HCT116 (cell line): ENCODE results near the gene ANKZF1. TPM values are rescaled to one million over a fixed set of nuclear protein-coding genes. Genes with fewer than 3 reads are reported as not detected.

Experiments
- ATAC-seq: fragments of 200-7000 bp; cut with Tn5 transposase; 2 replicates; pipeline ENCODE4 v1.9.1; 2020; ENCODE audit warnings: mild to moderate bottlenecking, moderate library complexity
- BruUV-seq: library from RNA; stranded (reverse); fragments of 400-500 nt; replicated peaks from 2 replicates; lab custom pipeline; 2021; lab: Mats Ljungman, UMichigan
- CTCF ChIA-PET: fragments of 300-600 bp; sonication (Branson Sonifier 250); formaldehyde crosslinking; loops from one replicate; lab custom pipeline; 2021; ENCODE audit warnings: antibody characterized with exemption; lab: Charles Lee
- POLR2A ChIA-PET: fragments of 300-600, 350-600 bp; sonication (Branson Sonifier 250); formaldehyde crosslinking; loops from one replicate; lab custom pipeline; 2021; ENCODE audit warnings: antibody characterized with exemption; lab: Charles Lee
- RAD21 ChIA-PET, 2 experiments: fragments of 300-600 bp; sonication (Branson Sonifier 250); formaldehyde crosslinking; loops; one replicate each; lab custom pipeline; 2023; ENCODE audit warnings: low total read pairs in 2 of 2; ENCODE audit not compliant: uncharacterized antibody in 2 of 2, unreplicated experiment in 2 of 2, low non-redundant PET in 1 of 2; lab: Charles Lee
- DNase-seq: peaks from one replicate; pipeline ENCODE4 v3.0.0-alpha.2; 2010; ENCODE audit warnings: low read depth, low spot score
- H2AFZ ChIP-seq: fragments of 200-600 bp; shearing (Covaris generic), sonication (generic); 2 replicates; pipeline ENCODE4 v1.6.1; 2017; ENCODE audit warnings: low read depth, mixed run types, mixed read lengths, antibody characterized with exemption, low read length; ENCODE audit not compliant: poor library complexity, severe bottlenecking
- H3K27ac ChIP-seq: 2 replicates; pipeline ENCODE4 v1.5.1; 2012; ENCODE audit warnings: low read depth, low read length
- H3K27me3 ChIP-seq: fragments of 200-600 bp; sonication (generic); 2 replicates; pipeline ENCODE4 v1.6.1; 2016; ENCODE audit warnings: mixed run types, low read length, mixed read lengths; ENCODE audit not compliant: insufficient read depth
- H3K36me3 ChIP-seq, 2 experiments: fragments of 200-500 bp in 1 of 2; fragments of 200-600 bp in 1 of 2; sonication (Bioruptor generic) in 1 of 2; sonication (generic) in 1 of 2; 2 replicates each; pipeline versions ENCODE4 v1.5.1 to v1.6.1; 2014 to 2016; ENCODE audit warnings: low read length in 2 of 2, inconsistent platforms in 1 of 2, mixed read lengths in 1 of 2, mixed run types in 1 of 2; ENCODE audit not compliant: insufficient read depth in 2 of 2, control insufficient read depth in 1 of 2
- H3K4me1 ChIP-seq, 2 experiments: fragments of 200-600 bp in 1 of 2; sonication (generic) in 1 of 2; 2 replicates each; pipeline versions ENCODE4 v1.5.1 to v1.6.1; 2012 to 2017; ENCODE audit warnings: low read length in 2 of 2, inconsistent platforms in 1 of 2, mild to moderate bottlenecking in 1 of 2, mixed read lengths in 1 of 2, mixed run types in 1 of 2, moderate library complexity in 1 of 2; ENCODE audit not compliant: insufficient read depth in 2 of 2, control insufficient read depth in 1 of 2
- H3K4me2 ChIP-seq: fragments of 200-600 bp; sonication (generic); 2 replicates; pipeline ENCODE4 v1.6.1; 2017; ENCODE audit warnings: mixed run types, low read length, mixed read lengths
- H3K4me3 ChIP-seq, 2 experiments: fragments of 200-600 bp in 1 of 2; sonication (generic) in 1 of 2; replicated peaks in 1 of 2; 2 replicates each; pipeline ENCODE4 v1.5.1; 2011 to 2016; ENCODE audit warnings: low read length in 2 of 2, control low read depth in 1 of 2, low read depth in 1 of 2, mild to moderate bottlenecking in 1 of 2, mixed read lengths in 1 of 2, mixed run types in 1 of 2
- H3K79me2 ChIP-seq: fragments of 200-600 bp; sonication (generic); 2 replicates; pipeline ENCODE4 v1.6.1; 2017; ENCODE audit warnings: mild to moderate bottlenecking, mixed run types, low read length, moderate library complexity, mixed read lengths; ENCODE audit not compliant: insufficient read depth
- H3K9ac ChIP-seq: fragments of 200-600 bp; sonication (generic); 2 replicates; pipeline ENCODE4 v1.6.1; 2016; ENCODE audit warnings: low read length, mixed read lengths
- H3K9me2 ChIP-seq: fragments of 200-600 bp; sonication (generic), shearing (Covaris generic); 2 replicates; pipeline ENCODE4 v1.6.1; 2017; ENCODE audit warnings: mixed run types, mild to moderate bottlenecking, moderate library complexity; ENCODE audit not compliant: insufficient read depth
- H3K9me3 ChIP-seq, 2 experiments: fragments of 200-500 bp in 1 of 2; fragments of 200-600 bp in 1 of 2; sonication (Bioruptor generic) in 1 of 2; sonication (generic) in 1 of 2; 2 replicates each; pipeline ENCODE4 v1.6.1; 2014 to 2017; ENCODE audit warnings: low read length in 2 of 2, mixed read lengths in 2 of 2, inconsistent platforms in 1 of 2, low read depth in 1 of 2, mild to moderate bottlenecking in 1 of 2, mixed run types in 1 of 2, moderate library complexity in 1 of 2; ENCODE audit not compliant: control insufficient read depth in 1 of 2, insufficient read depth in 1 of 2
- H4K20me1 ChIP-seq: fragments of 200-600 bp; sonication (generic), shearing (Covaris generic); 2 replicates; pipeline ENCODE4 v1.6.1; 2017; ENCODE audit warnings: mixed run types, mild to moderate bottlenecking, moderate library complexity; ENCODE audit not compliant: insufficient read depth
- CEBPB ChIP-seq: IDR thresholded peaks from 2 replicates; pipeline ENCODE4 v1.6.1; 2012; ENCODE audit warnings: low read depth
- CTCF ChIP-seq, 3 experiments: fragments of 200-600 bp in 1 of 3; sonication (generic) in 1 of 3; IDR thresholded peaks in 2 of 3; conservative IDR thresholded peaks in 1 of 3; 2 replicates each; pipeline ENCODE4 v1.5.1; 2012 to 2017; ENCODE audit warnings: low read depth in 2 of 3, low read length in 2 of 3, antibody characterized with exemption in 1 of 3, borderline replicate concordance in 1 of 3, control low read depth in 1 of 3, mild to moderate bottlenecking in 1 of 3, mixed read lengths in 1 of 3, mixed run types in 1 of 3, moderate library complexity in 1 of 3; ENCODE audit not compliant: insufficient read depth in 1 of 3
- EGR1 ChIP-seq: IDR thresholded peaks from 2 replicates; pipeline ENCODE4 v1.6.1; 2012; ENCODE audit warnings: low read depth
- ELF1 ChIP-seq: IDR thresholded peaks from 2 replicates; pipeline ENCODE4 v1.6.1; 2012; ENCODE audit warnings: low read depth, borderline replicate concordance
- EZH2 ChIP-seq: fragments of 200-600 bp; sonication (generic); IDR thresholded peaks from 2 replicates; pipeline ENCODE4 v1.6.1; 2017; ENCODE audit warnings: antibody characterized with exemption, mixed run types
- EZH2phosphoT487 ChIP-seq: fragments of 200-600 bp; IDR thresholded peaks from 2 replicates; pipeline ENCODE4 v1.6.1; 2018; ENCODE audit warnings: antibody characterized with exemption, borderline replicate concordance
- FOSL1 ChIP-seq: IDR thresholded peaks from 2 replicates; pipeline ENCODE4 v1.6.1; 2012; ENCODE audit warnings: low read depth
- JUND ChIP-seq: IDR thresholded peaks from 2 replicates; pipeline ENCODE4 v1.6.1; 2012
- MAX ChIP-seq: IDR thresholded peaks from 2 replicates; pipeline ENCODE4 v1.6.1; 2012
- RAD21 ChIP-seq: IDR thresholded peaks from 2 replicates; pipeline ENCODE4 v1.6.1; 2012; ENCODE audit warnings: low read depth, mild to moderate bottlenecking
- REST ChIP-seq: IDR thresholded peaks from 2 replicates; pipeline ENCODE4 v1.6.1; 2012; ENCODE audit warnings: low read depth
- SP1 ChIP-seq: IDR thresholded peaks from 2 replicates; pipeline ENCODE4 v1.6.1; 2012; ENCODE audit warnings: low read depth
- SRF ChIP-seq: IDR thresholded peaks from 2 replicates; pipeline ENCODE4 v1.6.1; 2012; ENCODE audit warnings: low read depth
- YY1 ChIP-seq: IDR thresholded peaks from 2 replicates; pipeline ENCODE4 v1.6.1; 2011; ENCODE audit warnings: low read length, low read depth, moderate library complexity, mild to moderate bottlenecking; ENCODE audit not compliant: insufficient replicate concordance; ENCODE audit errors: extremely low read depth
- ZBTB33 ChIP-seq: IDR thresholded peaks from 2 replicates; pipeline ENCODE4 v1.6.1; 2011; ENCODE audit warnings: mild to moderate bottlenecking, low read length, moderate library complexity; ENCODE audit not compliant: insufficient replicate concordance; ENCODE audit errors: extremely low read depth
- ZFX ChIP-seq: fragments of 450-650 bp; IDR thresholded peaks from 2 replicates; pipeline ENCODE4 v1.6.1; 2017
- ZNF274 ChIP-seq: fragments of 200-500 bp; sonication (Bioruptor generic); IDR thresholded peaks from 2 replicates; pipeline ENCODE4 v1.6.1; 2014; ENCODE audit warnings: mild to moderate bottlenecking, low read depth, low read length, inconsistent platforms
- intact Hi-C: fragments of 100-400 bp; cut with micrococcal nuclease; formaldehyde crosslinking; loops from 2 replicates; pipeline ENCODE4 v1.10.0; 2022
- total RNA-seq: library from RNA; stranded (reverse); gene quantifications from one replicate; pipeline ENCODE4 v1.2.1, GENCODE V29; 2021; ENCODE audit not compliant: unreplicated experiment

Gene ANKZF1
- total RNA-seq, 1 experiment from 2014 or later = 64.7 TPM

GRCh38 chr2:219218217-219218731 lies 11.3 kb upstream of the ANKZF1 start:
- RAD21 ChIA-PET = interaction anchor here (0.8 to 1.5 kb wide), 2 partner anchors 42 kb away, joined by 3 to 5 read pairs; partner anchors contain the start of gene CNPPD1 (in 1 of the 2)
- CTCF ChIA-PET = interaction anchor here (1.2 to 2.7 kb wide), 4 partner anchors 11 to 77 kb away, joined by 3 to 12 read pairs (median 4); partner anchors contain the start of gene ZFAND2B
- Histone ChIP-seq H3K4me1 (peaks cover 9 to 37% of the 10 kb centered on the region in 2 experiments; a peak in 3 of 4 replicates), H3K4me3 (peak overlapping the region; percentile 56 to 70), H2AFZ (no peak overlapping the region), H4K20me1 (no peaks in the 10 kb centered on the region), H3K36me3 (peaks cover 8 to 20% of the 10 kb centered on the region in 2 experiments; a peak in 2 of 4 replicates), H3K4me2 (peak overlapping the region; percentile 100), H3K9me3 (no peaks in the 10 kb centered on the region), H3K9ac (peak overlapping the region; percentile 76), H3K27me3 (no peaks in the 10 kb centered on the region), H3K79me2 (no peaks in the 10 kb centered on the region), H3K9me2 (no peaks in the 10 kb centered on the region), H3K27ac (peak overlapping the region; percentile 81)
- intact Hi-C loops = no loop called here
- no peak for DNase-seq
- peak; percentile 79 for ATAC-seq
- no TSS peak for BruUV-seq
- no peak for TF ChIP-seq EZH2phosphoT487
- no peak for TF ChIP-seq EGR1
- no peak for TF ChIP-seq RAD21
- TF ChIP-seq EZH2 = no peak
- no peak for TF ChIP-seq JUND
- TF ChIP-seq CEBPB = no peak
- TF ChIP-seq ZNF274 = no peak
- no peak for TF ChIP-seq ZBTB33
- TF ChIP-seq ELF1 = no peak
- TF ChIP-seq REST = no peak; the same call in 1 of the 2 replicates
- TF ChIP-seq MAX = no peak
- no peak for TF ChIP-seq ZFX
- no peak for TF ChIP-seq YY1
- TF ChIP-seq FOSL1 = no peak
- TF ChIP-seq SP1 = no peak
- TF ChIP-seq CTCF (IDR thresholded peaks at IDR 0.05 in 2 of 3, conservative IDR thresholded peaks at IDR 0.05 in 1 of 3; ENCODE audit: borderline replicate concordance in 1 of 3, insufficient read depth in 1 of 3, low read depth in 2 of 3, low read length in 2 of 3) = no peak
- no peak for TF ChIP-seq SRF
- POLR2A ChIA-PET = interaction anchor here (1.0 to 2.3 kb wide), 4 partner anchors 12 to 77 kb away, joined by 3 to 18 read pairs (median 4); partner anchors contain the start of genes GLB1L, STK16 and ZFAND2B
